H1 (cell line): ENCODE data around the gene YPEL4. TPM values are rescaled to one million over a fixed set of nuclear protein-coding genes. Genes with fewer than 3 reads are reported as not detected.

Source experiments
- RXRA ChIP-seq: IDR thresholded peaks from 2 replicates; pipeline ENCODE4 v1.6.1; 2011; ENCODE audit warnings: low read depth, mild to moderate bottlenecking, low read length, moderate library complexity; ENCODE audit not compliant: insufficient read depth
- SIRT6 ChIP-seq: IDR thresholded peaks from one replicate; pipeline ENCODE4 v1.7.1; 2012; ENCODE audit warnings: low read length, inconsistent platforms
- polyA plus RNA-seq, 7 experiments: library from polyadenylated mRNA; depleted of rRNA in 3 of 7; stranded (reverse) in 5 of 7; unstranded in 2 of 7; fragments of >200 nt in 5 of 7; fragments of 200-250 nt in 2 of 7; gene quantifications; 1 replicate in 5 of 7; 2 replicates in 1 of 7; 4 replicates in 1 of 7; pipeline versions ENCODE4 v1.2.1 to v1.2.3, GENCODE V29; 2011 to 2013; ENCODE audit warnings: missing spikeins in 2 of 7, mixed read lengths in 2 of 7
- total RNA-seq: library from RNA; stranded (reverse); fragmentation: NEBNext Ultra II Directional; extraction: Animal tissue kit (Norgen Biotek cat#: 25700); gene quantifications from 2 replicates; pipeline ENCODE4 v1.2.1, GENCODE V29; 2021

YPEL4 gene
- total and polyA plus RNA-seq, 2 of the 8 experiments (the other 6 are each of a cell fraction or from before 2014, with no cell fraction given): 0.13 to 0.38 TPM

- TF ChIP-seq RXRA (no peak), SIRT6 (no peak)
Observed at GRCh38 chr11:57635246-57635645, 14.5 kb downstream of the YPEL4 start (continued).
